ENCODE results near the gene CDH23.

DNA sequence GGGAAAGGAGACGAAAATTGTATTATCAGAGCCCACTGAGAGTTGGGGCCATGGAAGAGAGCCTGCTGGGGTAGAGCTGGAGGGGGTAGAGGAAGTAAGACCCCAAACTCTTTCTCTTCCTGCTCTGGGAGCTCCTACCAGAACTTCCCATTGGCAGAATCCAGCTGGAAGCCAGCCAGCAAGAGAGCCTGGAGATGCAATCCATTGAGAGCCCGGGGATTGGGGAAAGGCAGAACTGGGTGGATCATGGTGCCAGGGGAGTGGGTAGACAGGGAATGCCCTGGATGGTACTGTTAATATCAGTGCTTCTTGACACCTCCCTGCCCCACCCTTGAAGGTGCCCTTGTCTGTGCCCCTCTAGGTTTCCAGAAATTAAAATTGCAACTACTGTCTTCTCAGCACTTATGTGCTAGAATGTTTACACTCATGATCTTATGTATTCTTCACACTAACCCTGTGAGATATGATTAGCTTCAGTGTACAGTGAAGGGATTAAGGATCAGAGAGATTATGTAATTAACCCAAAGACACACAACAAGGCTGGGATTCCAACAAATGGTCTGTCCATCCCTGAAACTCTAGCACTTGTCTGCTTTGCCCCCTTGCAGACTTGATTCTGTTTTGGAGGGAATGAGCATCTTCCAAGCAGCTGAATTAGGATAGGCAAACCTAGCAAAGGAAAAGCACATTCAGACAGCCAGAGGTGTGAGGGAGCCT, 168.7 kb downstream of the CDH23 start:
- TF ChIP-seq POLR2A (IDR thresholded peaks at IDR 0.05; ENCODE audit: low read length) (no peak), GATA1 (IDR thresholded peaks at IDR 0.05; ENCODE audit: low read depth, low read length) (no peak)

All from erythroblast (primary cell).